ENCODE results near the gene FER.
"Not testable (repeated sequence)": the region's sequence is repeated elsewhere in the genome, so short reads cannot be mapped to it uniquely, and the experiment has no call there.

The FER gene

GRCh38 chr5:108769352-108769751 lies 21.7 kb downstream of the FER start:
- Histone ChIP-seq H3K27me3 (ENCODE audit: insufficient read depth, low read length) (no peaks in the 10 kb centered on the region), H3K79me2 (ENCODE audit: control insufficient read depth, insufficient read depth, low read length, unreplicated experiment) (peaks cover 23% of the 10 kb centered on the region), H3K36me3 (ENCODE audit: insufficient read depth, low read length) (peaks cover 8% of the 10 kb centered on the region; the same call in 1 of the 2 replicates), H2AFZ (ENCODE audit: low read length, unreplicated experiment) (no peak overlapping the region), H3K4me1 (ENCODE audit: control insufficient read depth, insufficient read depth, low read length, unreplicated experiment) (peaks cover 14% of the 10 kb centered on the region), H3K4me3 (ENCODE audit: low read depth, low read length) (peak overlapping the region; percentile 61), H3K27ac (ENCODE audit: low read depth, low read length) (no peak overlapping the region)

GRCh38 chr5:108772626-108773025 lies 24.9 kb downstream of the FER start:
- H3K27ac ChIP-seq (ENCODE audit: low read depth, low read length), result no peak overlapping the region

GRCh38 chr5:108773330-108773729 lies 25.6 kb downstream of the FER start:
- Histone ChIP-seq H2AFZ (ENCODE audit: low read length, unreplicated experiment) (no peak overlapping the region), H3K27me3 (ENCODE audit: insufficient read depth, low read length) (no peaks in the 10 kb centered on the region), H3K27ac (ENCODE audit: low read depth, low read length) (no peak overlapping the region), H3K36me3 (ENCODE audit: insufficient read depth, low read length) (peaks cover 8% of the 10 kb centered on the region; the same call in 1 of the 2 replicates), H3K4me1 (ENCODE audit: control insufficient read depth, insufficient read depth, low read length, unreplicated experiment) (peaks cover 5% of the 10 kb centered on the region), H3K4me3 (ENCODE audit: low read depth, low read length) (no peak overlapping the region), H3K79me2 (ENCODE audit: control insufficient read depth, insufficient read depth, low read length, unreplicated experiment) (peaks cover 12% of the 10 kb centered on the region)

More at GRCh38 chr5:108772626-108773025, 24.9 kb downstream of the FER start:
- Histone ChIP-seq H3K4me1 (ENCODE audit: control insufficient read depth, insufficient read depth, low read length, unreplicated experiment) (peaks cover 5% of the 10 kb centered on the region), H3K27me3 (ENCODE audit: insufficient read depth, low read length) (no peaks in the 10 kb centered on the region), H2AFZ (ENCODE audit: low read length, unreplicated experiment) (no peak overlapping the region), H3K79me2 (ENCODE audit: control insufficient read depth, insufficient read depth, low read length, unreplicated experiment) (peaks cover 10% of the 10 kb centered on the region), H3K4me3 (ENCODE audit: low read depth, low read length) (no peak overlapping the region), H3K36me3 (ENCODE audit: insufficient read depth, low read length) (peaks cover 8% of the 10 kb centered on the region; the same call in 1 of the 2 replicates)

GRCh38 chr5:108774079-108774478 lies 26.4 kb downstream of the FER start:
- not testable (repeated sequence) for H3K27ac ChIP-seq (ENCODE audit: low read depth, low read length); H2AFZ ChIP-seq (ENCODE audit: low read length, unreplicated experiment); H3K36me3 ChIP-seq (ENCODE audit: insufficient read depth, low read length); H3K27me3 ChIP-seq (ENCODE audit: insufficient read depth, low read length); H3K4me3 ChIP-seq (ENCODE audit: low read depth, low read length); H3K4me1 ChIP-seq (ENCODE audit: control insufficient read depth, insufficient read depth, low read length, unreplicated experiment)
- peaks cover 16% of the 10 kb centered on the region for H3K79me2 ChIP-seq (ENCODE audit: control insufficient read depth, insufficient read depth, low read length, unreplicated experiment)

GRCh38 chr5:108777582-108777981 lies 29.9 kb downstream of the FER start:
- Histone ChIP-seq H3K4me1 (ENCODE audit: control insufficient read depth, insufficient read depth, low read length, unreplicated experiment) (peaks cover 13% of the 10 kb centered on the region), H3K79me2 (ENCODE audit: control insufficient read depth, insufficient read depth, low read length, unreplicated experiment) (peaks cover 38% of the 10 kb centered on the region)
- not testable (repeated sequence) for H3K36me3 ChIP-seq (ENCODE audit: insufficient read depth, low read length); H2AFZ ChIP-seq (ENCODE audit: low read length, unreplicated experiment); H3K27me3 ChIP-seq (ENCODE audit: insufficient read depth, low read length); H3K27ac ChIP-seq (ENCODE audit: low read depth, low read length); H3K4me3 ChIP-seq (ENCODE audit: low read depth, low read length)

GRCh38 chr5:108784577-108784976 lies 36.9 kb downstream of the FER start:
- not testable (repeated sequence) for H3K4me3 ChIP-seq (ENCODE audit: low read depth, low read length); H3K27ac ChIP-seq (ENCODE audit: low read depth, low read length); H2AFZ ChIP-seq (ENCODE audit: low read length, unreplicated experiment); H3K27me3 ChIP-seq (ENCODE audit: insufficient read depth, low read length)
- Histone ChIP-seq H3K36me3 (ENCODE audit: insufficient read depth, low read length) (peaks cover 12% of the 10 kb centered on the region; the same call in 1 of the 2 replicates), H3K79me2 (ENCODE audit: control insufficient read depth, insufficient read depth, low read length, unreplicated experiment) (peaks cover 34% of the 10 kb centered on the region), H3K4me1 (ENCODE audit: control insufficient read depth, insufficient read depth, low read length, unreplicated experiment) (peaks cover 13% of the 10 kb centered on the region)

GRCh38 chr5:108786806-108787483 lies 39.2 kb downstream of the FER start:
- H2AFZ ChIP-seq (ENCODE audit: low read length, unreplicated experiment), result no peak overlapping the region
- no peaks in the 10 kb centered on the region for H3K27me3 ChIP-seq (ENCODE audit: insufficient read depth, low read length)
- H3K4me1 ChIP-seq (ENCODE audit: control insufficient read depth, insufficient read depth, low read length, unreplicated experiment), result peaks cover 1% of the 10 kb centered on the region
- H3K36me3 ChIP-seq (ENCODE audit: insufficient read depth, low read length), result peaks cover 12% of the 10 kb centered on the region; the same call in 1 of the 2 replicates
- H3K27ac ChIP-seq (ENCODE audit: low read depth, low read length), result no peak overlapping the region
- H3K4me3 ChIP-seq (ENCODE audit: low read depth, low read length), result no peak overlapping the region
- peaks cover 17% of the 10 kb centered on the region for H3K79me2 ChIP-seq (ENCODE audit: control insufficient read depth, insufficient read depth, low read length, unreplicated experiment)

- H3K27me3 ChIP-seq (ENCODE audit: insufficient read depth, low read length), result no peaks in the 10 kb centered on the region
- H3K79me2 ChIP-seq (ENCODE audit: control insufficient read depth, insufficient read depth, low read length, unreplicated experiment), result peaks cover 12% of the 10 kb centered on the region
- H2AFZ ChIP-seq (ENCODE audit: low read length, unreplicated experiment), result no peak overlapping the region
- H3K4me1 ChIP-seq (ENCODE audit: control insufficient read depth, insufficient read depth, low read length, unreplicated experiment), result no peaks in the 10 kb centered on the region
- H3K4me3 ChIP-seq (ENCODE audit: low read depth, low read length), result no peak overlapping the region
- H3K36me3 ChIP-seq (ENCODE audit: insufficient read depth, low read length), result peaks cover 12% of the 10 kb centered on the region; the same call in 1 of the 2 replicates
- no peak overlapping the region for H3K27ac ChIP-seq (ENCODE audit: low read depth, low read length)
Measured at GRCh38 chr5:108788142-108788541, 40.4 kb downstream of the FER start.

- Histone ChIP-seq H3K4me1 (ENCODE audit: control insufficient read depth, insufficient read depth, low read length, unreplicated experiment) (peaks cover 5% of the 10 kb centered on the region), H3K27me3 (ENCODE audit: insufficient read depth, low read length) (no peaks in the 10 kb centered on the region), H3K4me3 (ENCODE audit: low read depth, low read length) (no peak overlapping the region), H2AFZ (ENCODE audit: low read length, unreplicated experiment) (no peak overlapping the region), H3K27ac (ENCODE audit: low read depth, low read length) (no peak overlapping the region), H3K36me3 (ENCODE audit: insufficient read depth, low read length) (peaks cover 7% of the 10 kb centered on the region), H3K79me2 (ENCODE audit: control insufficient read depth, insufficient read depth, low read length, unreplicated experiment) (peaks cover 3% of the 10 kb centered on the region)
Measured at GRCh38 chr5:108793207-108793606, 45.5 kb downstream of the FER start.

GRCh38 chr5:108794349-108794748 lies 46.7 kb downstream of the FER start:
- H3K36me3 ChIP-seq (ENCODE audit: insufficient read depth, low read length); H3K27me3 ChIP-seq (ENCODE audit: insufficient read depth, low read length); H3K79me2 ChIP-seq (ENCODE audit: control insufficient read depth, insufficient read depth, low read length, unreplicated experiment); H3K4me3 ChIP-seq (ENCODE audit: low read depth, low read length); H3K27ac ChIP-seq (ENCODE audit: low read depth, low read length); H2AFZ ChIP-seq (ENCODE audit: low read length, unreplicated experiment): not testable (repeated sequence)
- peaks cover 16% of the 10 kb centered on the region for H3K4me1 ChIP-seq (ENCODE audit: control insufficient read depth, insufficient read depth, low read length, unreplicated experiment)

GRCh38 chr5:108797396-108797795 lies 49.7 kb downstream of the FER start:
- Histone ChIP-seq H2AFZ (ENCODE audit: low read length, unreplicated experiment) (no peak overlapping the region), H3K4me1 (ENCODE audit: control insufficient read depth, insufficient read depth, low read length, unreplicated experiment) (peaks cover 34% of the 10 kb centered on the region), H3K36me3 (ENCODE audit: insufficient read depth, low read length) (peaks cover 7% of the 10 kb centered on the region)

More at GRCh38 chr5:108797396-108797795, 49.7 kb downstream of the FER start:
- no peaks in the 10 kb centered on the region for H3K27me3 ChIP-seq (ENCODE audit: insufficient read depth, low read length)
- H3K4me3 ChIP-seq (ENCODE audit: low read depth, low read length), result no peak overlapping the region
- peaks cover 4% of the 10 kb centered on the region for H3K79me2 ChIP-seq (ENCODE audit: control insufficient read depth, insufficient read depth, low read length, unreplicated experiment)
- no peak overlapping the region for H3K27ac ChIP-seq (ENCODE audit: low read depth, low read length)

All from ACC112 (cell line).